ENCODE results near the gene SLC16A4.

The SLC16A4 gene

GRCh38 chr1:110339407-110340206, 51.2 kb downstream of the SLC16A4 start:
- DNase-seq (ENCODE audit: low read depth): peak; percentile 77
- H3K9me3 ChIP-seq (ENCODE audit: control insufficient read depth, low read length): no peaks in the 10 kb centered on the region
- peak overlapping the region; percentile 97 for H3K9ac ChIP-seq (ENCODE audit: low read length)
- H3K36me3 ChIP-seq (ENCODE audit: control insufficient read depth, insufficient read depth, low read length, severe bottlenecking): peaks cover 12% of the 10 kb centered on the region
- peaks cover 52% of the 10 kb centered on the region for H3K4me1 ChIP-seq (ENCODE audit: control insufficient read depth, insufficient read depth, low read length)
- peak overlapping the region; percentile 95 for H3K4me3 ChIP-seq (ENCODE audit: low read length)
- H3K27me3 ChIP-seq (replicated peaks; ENCODE audit: control insufficient read depth, insufficient read depth, low read length): no peaks in the 10 kb centered on the region

GRCh38 chr1:110338886-110339406, 51.9 kb downstream of the SLC16A4 start, which contains the start of gene RBM15:
Gene RBM15 (plus strand): TSS chr1:110339377. CDS start chr1:110339406, 29 bp downstream.
- Histone ChIP-seq H3K4me1 (ENCODE audit: control insufficient read depth, insufficient read depth, low read length) (peaks cover 46% of the 10 kb centered on the region), H3K27me3 (replicated peaks; ENCODE audit: control insufficient read depth, insufficient read depth, low read length) (no peaks in the 10 kb centered on the region), H3K4me3 (ENCODE audit: low read length) (peak within 1 kb of the TSS; percentile 95), H3K9me3 (ENCODE audit: control insufficient read depth, low read length) (no peaks in the 10 kb centered on the region), H3K36me3 (ENCODE audit: control insufficient read depth, insufficient read depth, low read length, severe bottlenecking) (peaks cover 12% of the 10 kb centered on the region), H3K9ac (ENCODE audit: low read length) (peak within 1 kb of the TSS; percentile 97)
- peak; percentile 100 for DNase-seq (ENCODE audit: low read depth)

GRCh38 chr1:110338309-110338885, 52.4 kb downstream of the SLC16A4 start:
- Histone ChIP-seq H3K27me3 (replicated peaks; ENCODE audit: control insufficient read depth, insufficient read depth, low read length) (no peaks in the 10 kb centered on the region), H3K9me3 (ENCODE audit: control insufficient read depth, low read length) (no peaks in the 10 kb centered on the region), H3K4me3 (ENCODE audit: low read length) (peak overlapping the region; percentile 94), H3K4me1 (ENCODE audit: control insufficient read depth, insufficient read depth, low read length) (peaks cover 40% of the 10 kb centered on the region), H3K9ac (ENCODE audit: low read length) (peak overlapping the region; percentile 94), H3K36me3 (ENCODE audit: control insufficient read depth, insufficient read depth, low read length, severe bottlenecking) (peaks cover 12% of the 10 kb centered on the region)
- peak; percentile 87 for DNase-seq (ENCODE audit: low read depth)

DNA sequence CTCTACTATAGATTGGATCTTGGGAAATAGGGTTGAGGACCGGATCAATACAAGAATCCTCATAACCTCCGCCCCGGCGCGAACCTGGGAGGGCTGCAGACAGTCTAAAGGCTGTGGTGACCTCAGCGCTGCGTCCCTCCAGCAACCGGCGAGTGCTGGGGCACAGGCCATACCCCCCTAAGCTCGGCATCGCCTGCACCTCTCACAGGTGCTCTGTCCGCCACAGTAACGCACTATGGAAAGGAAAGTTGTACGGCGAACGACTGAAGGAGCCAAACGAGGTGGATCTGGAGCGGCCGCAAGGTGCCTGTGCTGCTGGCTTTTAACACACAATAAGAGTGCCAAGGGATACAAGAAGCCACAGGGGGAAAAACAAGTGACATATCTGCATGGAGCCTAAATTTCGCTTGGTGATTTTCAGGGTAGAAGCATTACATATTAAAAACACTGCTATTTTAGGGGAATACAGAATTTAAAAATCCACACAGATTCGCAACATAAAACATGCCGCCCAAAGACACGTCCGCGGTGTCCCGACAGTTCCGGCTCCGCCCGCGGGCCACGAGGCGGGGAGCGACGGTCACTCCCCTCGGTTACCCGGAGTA, 53.0 kb downstream of the SLC16A4 start:
- peak overlapping the region; percentile 94 for H3K4me3 ChIP-seq (ENCODE audit: low read length)
- DNase-seq (ENCODE audit: low read depth): no peak

DNA sequence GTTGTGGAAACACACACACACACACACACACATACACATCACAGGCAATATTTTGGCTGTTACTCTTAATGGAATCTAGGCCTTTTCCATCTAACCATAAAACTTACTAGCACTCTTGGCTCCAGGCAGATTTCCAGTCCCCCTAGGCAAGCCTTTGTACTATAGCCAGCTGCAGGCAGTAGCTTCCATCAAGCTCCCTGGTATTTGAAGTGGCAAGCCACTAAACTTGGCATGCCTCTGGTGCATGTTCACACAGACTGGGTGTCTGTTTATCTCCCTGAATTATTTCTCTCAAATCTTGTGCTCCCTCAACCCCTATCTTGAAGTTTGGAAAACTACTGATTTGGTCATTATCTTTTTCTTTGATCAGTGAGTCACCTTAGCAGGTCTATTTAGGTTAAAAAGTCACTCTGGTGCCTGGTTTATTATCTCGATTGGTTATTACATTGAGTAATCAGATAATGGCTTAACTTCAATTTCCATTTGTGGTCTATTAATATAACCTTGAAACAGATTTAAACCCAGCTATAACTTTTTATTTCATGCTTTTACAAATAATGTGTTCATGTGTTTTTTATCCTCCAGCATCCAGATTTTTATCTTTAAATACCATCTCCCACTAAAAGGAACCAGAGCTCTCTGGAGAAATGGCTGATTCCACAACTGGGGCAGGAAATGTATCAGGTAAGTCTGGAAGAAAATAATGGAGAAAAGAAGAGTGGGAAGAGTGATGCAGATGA, 54.4 kb downstream of the SLC16A4 start:
- peak; percentile 25 for DNase-seq (ENCODE audit: low read depth)
- no peak overlapping the region for H3K4me3 ChIP-seq (ENCODE audit: low read length)
- no peak overlapping the region for H3K9ac ChIP-seq (ENCODE audit: low read length)
- no peaks in the 10 kb centered on the region for H3K9me3 ChIP-seq (ENCODE audit: control insufficient read depth, low read length)
- peaks cover 21% of the 10 kb centered on the region for H3K4me1 ChIP-seq (ENCODE audit: control insufficient read depth, insufficient read depth, low read length)
- peaks cover 6% of the 10 kb centered on the region for H3K36me3 ChIP-seq (ENCODE audit: control insufficient read depth, insufficient read depth, low read length, severe bottlenecking)
- no peaks in the 10 kb centered on the region for H3K27me3 ChIP-seq (replicated peaks; ENCODE audit: control insufficient read depth, insufficient read depth, low read length)

More for the DNA sequence above, 53.0 kb downstream of the SLC16A4 start:
- Histone ChIP-seq H3K4me1 (ENCODE audit: control insufficient read depth, insufficient read depth, low read length) (peaks cover 34% of the 10 kb centered on the region), H3K36me3 (ENCODE audit: control insufficient read depth, insufficient read depth, low read length, severe bottlenecking) (peaks cover 12% of the 10 kb centered on the region), H3K27me3 (replicated peaks; ENCODE audit: control insufficient read depth, insufficient read depth, low read length) (no peaks in the 10 kb centered on the region), H3K9ac (ENCODE audit: low read length) (peak overlapping the region; percentile 94), H3K9me3 (ENCODE audit: control insufficient read depth, low read length) (no peaks in the 10 kb centered on the region)

- no peaks in the 10 kb centered on the region for H3K36me3 ChIP-seq (ENCODE audit: control insufficient read depth, insufficient read depth, low read length, severe bottlenecking)
Measured at GRCh38 chr1:110335265-110335664, 55.6 kb downstream of the SLC16A4 start.

GRCh38 chr1:110328700-110329099, 62.1 kb downstream of the SLC16A4 start:
- DNase-seq (ENCODE audit: low read depth): no peak
- H3K27me3 ChIP-seq (replicated peaks; ENCODE audit: control insufficient read depth, insufficient read depth, low read length): no peaks in the 10 kb centered on the region
- no peak overlapping the region for H3K9ac ChIP-seq (ENCODE audit: low read length)
- no peaks in the 10 kb centered on the region for H3K9me3 ChIP-seq (ENCODE audit: control insufficient read depth, low read length)
- no peak overlapping the region for H3K4me3 ChIP-seq (ENCODE audit: low read length)
- H3K36me3 ChIP-seq (ENCODE audit: control insufficient read depth, insufficient read depth, low read length, severe bottlenecking): no peaks in the 10 kb centered on the region
- H3K4me1 ChIP-seq (ENCODE audit: control insufficient read depth, insufficient read depth, low read length): no peaks in the 10 kb centered on the region

More at GRCh38 chr1:110335265-110335664, 55.6 kb downstream of the SLC16A4 start:
- no peak overlapping the region for H3K4me3 ChIP-seq (ENCODE audit: low read length)
- no peaks in the 10 kb centered on the region for H3K9me3 ChIP-seq (ENCODE audit: control insufficient read depth, low read length)
- no peak for DNase-seq (ENCODE audit: low read depth)
- peaks cover 9% of the 10 kb centered on the region for H3K4me1 ChIP-seq (ENCODE audit: control insufficient read depth, insufficient read depth, low read length)
- no peak overlapping the region for H3K9ac ChIP-seq (ENCODE audit: low read length)
- H3K27me3 ChIP-seq (replicated peaks; ENCODE audit: control insufficient read depth, insufficient read depth, low read length): no peaks in the 10 kb centered on the region

GRCh38 chr1:110328274-110328673, 62.6 kb downstream of the SLC16A4 start:
- no peak overlapping the region for H3K9ac ChIP-seq (ENCODE audit: low read length)
- H3K27me3 ChIP-seq (replicated peaks; ENCODE audit: control insufficient read depth, insufficient read depth, low read length): no peaks in the 10 kb centered on the region
- DNase-seq (ENCODE audit: low read depth): no peak
- H3K36me3 ChIP-seq (ENCODE audit: control insufficient read depth, insufficient read depth, low read length, severe bottlenecking): no peaks in the 10 kb centered on the region
- H3K9me3 ChIP-seq (ENCODE audit: control insufficient read depth, low read length): no peaks in the 10 kb centered on the region
- H3K4me1 ChIP-seq (ENCODE audit: control insufficient read depth, insufficient read depth, low read length): no peaks in the 10 kb centered on the region
- no peak overlapping the region for H3K4me3 ChIP-seq (ENCODE audit: low read length)

DNA sequence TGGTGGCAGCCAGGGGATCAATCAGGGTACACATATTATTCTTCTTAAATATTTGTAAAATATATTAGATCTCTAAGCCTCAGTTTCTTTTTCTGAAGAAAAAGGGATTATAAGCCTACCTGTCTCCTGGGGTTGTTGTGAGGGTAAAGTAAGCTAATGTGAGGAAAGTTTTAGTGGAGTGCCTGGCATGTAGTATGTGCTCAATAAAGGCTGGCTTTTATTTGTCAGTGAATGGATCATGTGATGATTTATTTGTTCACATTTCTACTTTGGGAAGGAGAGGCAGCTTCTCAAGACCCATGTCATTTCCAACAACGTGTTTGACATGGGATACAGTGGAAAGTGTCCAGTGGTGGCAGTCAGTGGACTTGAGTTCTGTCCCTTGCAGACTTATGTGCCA, 64.0 kb downstream of the SLC16A4 start:
- no peak overlapping the region for H3K4me3 ChIP-seq (ENCODE audit: low read length)
- no peak overlapping the region for H3K9ac ChIP-seq (ENCODE audit: low read length)
- H3K27me3 ChIP-seq (replicated peaks; ENCODE audit: control insufficient read depth, insufficient read depth, low read length): no peaks in the 10 kb centered on the region
- no peak for DNase-seq (ENCODE audit: low read depth)
- no peaks in the 10 kb centered on the region for H3K9me3 ChIP-seq (ENCODE audit: control insufficient read depth, low read length)
- H3K36me3 ChIP-seq (ENCODE audit: control insufficient read depth, insufficient read depth, low read length, severe bottlenecking): no peaks in the 10 kb centered on the region
- no peaks in the 10 kb centered on the region for H3K4me1 ChIP-seq (ENCODE audit: control insufficient read depth, insufficient read depth, low read length)

- no peaks in the 10 kb centered on the region for H3K4me1 ChIP-seq (ENCODE audit: control insufficient read depth, insufficient read depth, low read length)
- no peak for DNase-seq (ENCODE audit: low read depth)
- H3K4me3 ChIP-seq (ENCODE audit: low read length): no peak overlapping the region
- no peaks in the 10 kb centered on the region for H3K27me3 ChIP-seq (replicated peaks; ENCODE audit: control insufficient read depth, insufficient read depth, low read length)
- no peaks in the 10 kb centered on the region for H3K9me3 ChIP-seq (ENCODE audit: control insufficient read depth, low read length)
- H3K36me3 ChIP-seq (ENCODE audit: control insufficient read depth, insufficient read depth, low read length, severe bottlenecking): no peaks in the 10 kb centered on the region
- no peak overlapping the region for H3K9ac ChIP-seq (ENCODE audit: low read length)
Measured at GRCh38 chr1:110324667-110325066, 66.2 kb downstream of the SLC16A4 start.

All from adipocyte (in vitro differentiated cells).